Umbilical cord (tissue), 1 donor: ENCODE data around the gene TIMD4. TPM values are rescaled to one million over a fixed set of nuclear protein-coding genes. Genes with fewer than 3 reads are reported as not detected.

ENCODE experiments used
- total RNA-seq: library from RNA; depleted of rRNA; stranded (reverse); fragments of >200 nt; gene quantifications from one replicate; pipeline ENCODE4 v1.2.3, GENCODE V29; 2014; ENCODE audit warnings: low replicate concordance; ENCODE audit not compliant: insufficient read depth

TIMD4 gene
- total RNA-seq, 1 donor from 2014 or later, result 0.48 TPM

Other genes with a start within 250 kb of the TIMD4 start
- gene PPP1R2B, start 112.9 kb downstream of the TIMD4 start, total RNA-seq, result 2.9 TPM
- not detected for gene HAVCR1, start 95.9 kb upstream of the TIMD4 start, total RNA-seq
- 19.7 TPM for gene HAVCR2, start 145.8 kb upstream of the TIMD4 start, total RNA-seq
- 10.4 TPM for gene MED7, start 179.6 kb upstream of the TIMD4 start, total RNA-seq
- gene GARIN3, start 203.0 kb upstream of the TIMD4 start, total RNA-seq, result not detected
- 14.7 TPM for gene ITK, start 217.6 kb upstream of the TIMD4 start, total RNA-seq